ENCODE results near the gene IGF2BP1.

IGF2BP1 gene

GRCh38 chr17:49045376-49045775, 48.2 kb downstream of the IGF2BP1 start:
- TF ChIP-seq CTCF (IDR thresholded peaks at IDR 0.05) = no peak
- Histone ChIP-seq H3K27ac (no peak overlapping the region), H3K4me3 (no peak overlapping the region)
- no peak for DNase-seq (ENCODE audit: low spot score)

- no peak for TF ChIP-seq CTCF (IDR thresholded peaks at IDR 0.05)
- Histone ChIP-seq H3K27ac (no peak overlapping the region), H3K4me3 (no peak overlapping the region)
- no peak for DNase-seq (ENCODE audit: low spot score)
Observed at GRCh38 chr17:49046912-49047311, 49.7 kb downstream of the IGF2BP1 start.

GRCh38 chr17:49049265-49049664, 52.1 kb downstream of the IGF2BP1 start:
- H3K4me3 ChIP-seq = no peak overlapping the region
- DNase-seq (ENCODE audit: low spot score) = no peak
- H3K27ac ChIP-seq = no peak overlapping the region
- TF ChIP-seq CTCF (IDR thresholded peaks at IDR 0.05) = no peak

- DNase-seq (ENCODE audit: low spot score) = no peak
- no peak overlapping the region for H3K27ac ChIP-seq
- no peak for TF ChIP-seq CTCF (IDR thresholded peaks at IDR 0.05)
Observed at GRCh38 chr17:49050611-49051010, 53.4 kb downstream of the IGF2BP1 start.

GRCh38 chr17:49051269-49051668, 54.1 kb downstream of the IGF2BP1 start:
- H3K27ac ChIP-seq = no peak overlapping the region
- TF ChIP-seq CTCF (IDR thresholded peaks at IDR 0.05) = no peak
- no peak overlapping the region for H3K4me3 ChIP-seq
- no peak for DNase-seq (ENCODE audit: low spot score)

More at GRCh38 chr17:49050611-49051010, 53.4 kb downstream of the IGF2BP1 start:
- H3K4me3 ChIP-seq = no peak overlapping the region

- DNase-seq (ENCODE audit: low spot score) = no peak
- Histone ChIP-seq H3K4me3 (no peak overlapping the region), H3K27ac (no peak overlapping the region)
- TF ChIP-seq CTCF (IDR thresholded peaks at IDR 0.05) = no peak
Observed at GRCh38 chr17:49053171-49053829, 56.1 kb downstream of the IGF2BP1 start.

GRCh38 chr17:49054342-49055092, 57.3 kb downstream of the IGF2BP1 start:
- TF ChIP-seq CTCF (IDR thresholded peaks at IDR 0.05) = no peak
- H3K27ac ChIP-seq = no peak overlapping the region
- no peak overlapping the region for H3K4me3 ChIP-seq
- DNase-seq (ENCODE audit: low spot score) = no peak
